ENCODE data around the gene RIN1. TPM values are rescaled to one million over a fixed set of nuclear protein-coding genes. Genes with fewer than 3 reads are reported as not detected.

RIN1 gene
- total and polyA plus RNA-seq, 2 experiments from 2014 or later = 2.5 to 8.2 TPM

- TF ChIP-seq REST (IDR thresholded peaks at IDR 0.05; ENCODE audit: unreplicated experiment) = no peak
Observed at GRCh38 chr11:66293777-66294625, 42.2 kb downstream of the RIN1 start (continued).

GRCh38 chr11:66293352-66293751, 42.9 kb downstream of the RIN1 start:
- H3K27ac Mint-ChIP-seq = no peak overlapping the region
- peaks cover 17% of the 10 kb centered on the region for H3K4me1 ChIP-seq (ENCODE audit: insufficient read depth)
- no peak overlapping the region for H3K4me2 ChIP-seq
- DNase-seq (ENCODE audit: low spot score) = no peak
- no peak overlapping the region for H3K27ac ChIP-seq (ENCODE audit: low read depth)
- H2AFZ ChIP-seq = no peak overlapping the region
- peaks cover 31% of the 10 kb centered on the region for H3K27me3 Mint-ChIP-seq (ENCODE audit: insufficient read depth, low read depth, poor library complexity)
- peaks cover 4% of the 10 kb centered on the region for H3K79me2 ChIP-seq (replicated peaks; ENCODE audit: insufficient read depth)
- no peaks in the 10 kb centered on the region for H4K20me1 ChIP-seq (replicated peaks; ENCODE audit: insufficient read depth)
- peaks cover 18% of the 10 kb centered on the region; the same call in 1 of the 2 replicates for H3F3A ChIP-seq (replicated peaks; ENCODE audit: low read depth)
- peaks cover 2% of the 10 kb centered on the region; the same call in 1 of the 3 replicates for H3K9me3 Mint-ChIP-seq
- peaks cover 30% of the 10 kb centered on the region for H3K27me3 ChIP-seq (ENCODE audit: insufficient read depth)
- H3K4me3 Mint-ChIP-seq = no peak overlapping the region; the same call in 2 of the 3 replicates
- H3K4me1 Mint-ChIP-seq = peaks cover 31% of the 10 kb centered on the region
- no peaks in the 10 kb centered on the region for H3K9me2 ChIP-seq (ENCODE audit: insufficient read depth)
- H3K36me3 Mint-ChIP-seq (ENCODE audit: low read depth) = no peaks in the 10 kb centered on the region; the same call in 2 of the 3 replicates
- no peak overlapping the region for H3K4me3 ChIP-seq
- H3K36me3 ChIP-seq (ENCODE audit: insufficient read depth) = no peaks in the 10 kb centered on the region
- ATAC-seq = no peak
- TF ChIP-seq, protein P1, sequence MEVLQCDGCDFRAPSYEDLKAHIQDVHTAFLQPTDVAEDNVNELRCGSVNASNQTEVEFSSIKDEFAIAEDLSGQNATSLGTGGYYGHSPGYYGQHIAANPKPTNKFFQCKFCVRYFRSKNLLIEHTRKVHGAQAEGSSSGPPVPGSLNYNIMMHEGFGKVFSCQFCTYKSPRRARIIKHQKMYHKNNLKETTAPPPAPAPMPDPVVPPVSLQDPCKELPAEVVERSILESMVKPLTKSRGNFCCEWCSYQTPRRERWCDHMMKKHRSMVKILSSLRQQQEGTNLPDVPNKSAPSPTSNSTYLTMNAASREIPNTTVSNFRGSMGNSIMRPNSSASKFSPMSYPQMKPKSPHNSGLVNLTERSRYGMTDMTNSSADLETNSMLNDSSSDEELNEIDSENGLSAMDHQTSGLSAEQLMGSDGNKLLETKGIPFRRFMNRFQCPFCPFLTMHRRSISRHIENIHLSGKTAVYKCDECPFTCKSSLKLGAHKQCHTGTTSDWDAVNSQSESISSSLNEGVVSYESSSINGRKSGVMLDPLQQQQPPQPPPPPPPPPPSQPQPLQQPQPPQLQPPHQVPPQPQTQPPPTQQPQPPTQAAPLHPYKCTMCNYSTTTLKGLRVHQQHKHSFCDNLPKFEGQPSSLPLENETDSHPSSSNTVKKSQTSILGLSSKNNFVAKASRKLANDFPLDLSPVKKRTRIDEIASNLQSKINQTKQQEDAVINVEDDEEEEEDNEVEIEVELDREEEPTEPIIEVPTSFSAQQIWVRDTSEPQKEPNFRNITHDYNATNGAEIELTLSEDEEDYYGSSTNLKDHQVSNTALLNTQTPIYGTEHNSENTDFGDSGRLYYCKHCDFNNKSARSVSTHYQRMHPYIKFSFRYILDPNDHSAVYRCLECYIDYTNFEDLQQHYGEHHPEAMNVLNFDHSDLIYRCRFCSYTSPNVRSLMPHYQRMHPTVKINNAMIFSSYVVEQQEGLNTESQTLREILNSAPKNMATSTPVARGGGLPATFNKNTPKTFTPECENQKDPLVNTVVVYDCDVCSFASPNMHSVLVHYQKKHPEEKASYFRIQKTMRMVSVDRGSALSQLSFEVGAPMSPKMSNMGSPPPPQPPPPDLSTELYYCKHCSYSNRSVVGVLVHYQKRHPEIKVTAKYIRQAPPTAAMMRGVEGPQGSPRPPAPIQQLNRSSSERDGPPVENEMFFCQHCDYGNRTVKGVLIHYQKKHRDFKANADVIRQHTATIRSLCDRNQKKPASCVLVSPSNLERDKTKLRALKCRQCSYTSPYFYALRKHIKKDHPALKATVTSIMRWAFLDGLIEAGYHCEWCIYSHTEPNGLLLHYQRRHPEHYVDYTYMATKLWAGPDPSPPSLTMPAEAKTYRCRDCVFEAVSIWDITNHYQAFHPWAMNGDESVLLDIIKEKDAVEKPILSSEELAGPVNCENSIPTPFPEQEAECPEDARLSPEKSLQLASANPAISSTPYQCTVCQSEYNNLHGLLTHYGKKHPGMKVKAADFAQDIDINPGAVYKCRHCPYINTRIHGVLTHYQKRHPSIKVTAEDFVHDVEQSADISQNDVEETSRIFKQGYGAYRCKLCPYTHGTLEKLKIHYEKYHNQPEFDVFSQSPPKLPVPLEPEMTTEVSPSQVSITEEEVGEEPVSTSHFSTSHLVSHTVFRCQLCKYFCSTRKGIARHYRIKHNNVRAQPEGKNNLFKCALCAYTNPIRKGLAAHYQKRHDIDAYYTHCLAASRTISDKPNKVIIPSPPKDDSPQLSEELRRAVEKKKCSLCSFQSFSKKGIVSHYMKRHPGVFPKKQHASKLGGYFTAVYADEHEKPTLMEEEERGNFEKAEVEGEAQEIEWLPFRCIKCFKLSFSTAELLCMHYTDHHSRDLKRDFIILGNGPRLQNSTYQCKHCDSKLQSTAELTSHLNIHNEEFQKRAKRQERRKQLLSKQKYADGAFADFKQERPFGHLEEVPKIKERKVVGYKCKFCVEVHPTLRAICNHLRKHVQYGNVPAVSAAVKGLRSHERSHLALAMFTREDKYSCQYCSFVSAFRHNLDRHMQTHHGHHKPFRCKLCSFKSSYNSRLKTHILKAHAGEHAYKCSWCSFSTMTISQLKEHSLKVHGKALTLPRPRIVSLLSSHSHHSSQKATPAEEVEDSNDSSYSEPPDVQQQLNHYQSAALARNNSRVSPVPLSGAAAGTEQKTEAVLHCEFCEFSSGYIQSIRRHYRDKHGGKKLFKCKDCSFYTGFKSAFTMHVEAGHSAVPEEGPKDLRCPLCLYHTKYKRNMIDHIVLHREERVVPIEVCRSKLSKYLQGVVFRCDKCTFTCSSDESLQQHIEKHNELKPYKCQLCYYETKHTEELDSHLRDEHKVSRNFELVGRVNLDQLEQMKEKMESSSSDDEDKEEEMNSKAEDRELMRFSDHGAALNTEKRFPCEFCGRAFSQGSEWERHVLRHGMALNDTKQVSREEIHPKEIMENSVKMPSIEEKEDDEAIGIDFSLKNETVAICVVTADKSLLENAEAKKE (CRISPR knock-in tag; IDR thresholded peaks at IDR 0.05) = no peak
- TF ChIP-seq POLR2AphosphoS5 (IDR thresholded peaks at IDR 0.05; ENCODE audit: low read depth) (no peak), REST (IDR thresholded peaks at IDR 0.05; ENCODE audit: unreplicated experiment) (no peak), EZH2phosphoT487 (IDR thresholded peaks at IDR 0.05; ENCODE audit: unreplicated experiment) (no peak), STAT1 (IDR thresholded peaks at IDR 0.05; ENCODE audit: unreplicated experiment) (no peak), NANOG (IDR thresholded peaks at IDR 0.05; ENCODE audit: borderline replicate concordance) (no peak), EZH2 (IDR thresholded peaks at IDR 0.05; ENCODE audit: low read depth, unreplicated experiment) (no peak), ZNF331 (CRISPR knock-in tag; IDR thresholded peaks at IDR 0.05; ENCODE audit: low read depth) (no peak), CREB1 (CRISPR knock-in tag; IDR thresholded peaks at IDR 0.05; ENCODE audit: low read depth) (no peak), JUNB (IDR thresholded peaks at IDR 0.05; ENCODE audit: unreplicated experiment) (no peak)
